GM21367 (cell line): Measurements from ENCODE around the gene PRKCE.
"Not testable (repeated sequence)": the region's sequence is repeated elsewhere in the genome, so short reads cannot be mapped to it uniquely, and the experiment has no call there.

Source experiments
- ATAC-seq: cut with Tn5 transposase; IDR thresholded peaks from one replicate; pipeline ENCODE4 v1.9.1; 2021; ENCODE audit not compliant: unreplicated experiment

The PRKCE gene

GRCh38 chr2:45902781-45903375 is 251.4 kb downstream of the PRKCE start:
- no peak for ATAC-seq

GRCh38 chr2:45904267-45904945 is 252.9 kb downstream of the PRKCE start:
- ATAC-seq = peak; percentile 64

- ATAC-seq = no peak
These were observed 253.6 kb downstream of the PRKCE start for GRCh38 chr2:45904946-45905631.

GRCh38 chr2:45905632-45905958 is 254.1 kb downstream of the PRKCE start:
- no peak for ATAC-seq

- ATAC-seq = no peak
These were observed 256.1 kb downstream of the PRKCE start for GRCh38 chr2:45907592-45907991.

- no peak for ATAC-seq
These were observed 257.1 kb downstream of the PRKCE start for GRCh38 chr2:45908316-45909170.

GRCh38 chr2:45909171-45909565 is 257.7 kb downstream of the PRKCE start:
- no peak for ATAC-seq

- ATAC-seq = peak; percentile 76
These were observed 258.3 kb downstream of the PRKCE start for GRCh38 chr2:45909677-45910191.

- no peak for ATAC-seq
These were observed 259.1 kb downstream of the PRKCE start for GRCh38 chr2:45910473-45911060.

GRCh38 chr2:45911538-45911937 is 260.1 kb downstream of the PRKCE start:
- ATAC-seq = no peak

GRCh38 chr2:45912109-45912508 is 260.6 kb downstream of the PRKCE start:
- no peak for ATAC-seq

GRCh38 chr2:45913539-45913938 is 262.1 kb downstream of the PRKCE start:
- no peak for ATAC-seq

GRCh38 chr2:45915523-45915922 is 264.0 kb downstream of the PRKCE start:
- ATAC-seq = no peak

- ATAC-seq = not testable (repeated sequence)
These were observed 266.2 kb downstream of the PRKCE start for GRCh38 chr2:45917561-45918176.

- ATAC-seq = no peak
These were observed 267.1 kb downstream of the PRKCE start for GRCh38 chr2:45918463-45919159.

GRCh38 chr2:45919160-45919650 is 267.7 kb downstream of the PRKCE start:
- ATAC-seq = no peak

GRCh38 chr2:45919711-45920111 is 268.2 kb downstream of the PRKCE start:
- no peak for ATAC-seq

GRCh38 chr2:45921921-45922320 is 270.4 kb downstream of the PRKCE start:
- ATAC-seq = no peak

GRCh38 chr2:45922577-45922988 is 271.1 kb downstream of the PRKCE start:
- no peak for ATAC-seq

- no peak for ATAC-seq
These were observed 272.2 kb downstream of the PRKCE start for GRCh38 chr2:45923701-45924100.
